Right lobe of liver (tissue), 6 donors: ENCODE data around the gene GPR158. TPM values are rescaled to one million over a fixed set of nuclear protein-coding genes. Genes with fewer than 3 reads are reported as not detected.
"Not testable (repeated sequence)": the region's sequence is repeated elsewhere in the genome, so short reads cannot be mapped to it uniquely, and the experiment has no call there.

ENCODE experiments used
- ATAC-seq, 4 donors: fragments of 200-7000 bp; cut with Tn5 transposase; one replicate each; pipeline ENCODE4 v1.9.1; 2020; ENCODE audit warnings: mild to moderate bottlenecking in 4 of 4, moderate library complexity in 4 of 4
- DNase-seq, 3 donors: peaks; one replicate each; pipeline ENCODE4 v3.0.0-alpha.2; 2020
- H3K27ac ChIP-seq, 3 donors: fragments of 200-600 bp; one replicate each; pipeline ENCODE4 v1.8.0; 2022
- H3K27me3 ChIP-seq, 2 donors: fragments of 200-600 bp; one replicate each; pipeline ENCODE4 v1.8.0; 2022
- H3K36me3 ChIP-seq, 4 donors: fragments of 200-600 bp; sonication (generic) in 1 of 4; one replicate each; pipeline versions ENCODE4 v1.5.1 to v1.8.0; 2017 to 2022; ENCODE audit warnings: control low read depth in 1 of 4
- H3K4me1 ChIP-seq, 4 donors: fragments of 200-600 bp; sonication (generic) in 1 of 4; one replicate each; pipeline versions ENCODE4 v1.5.1 to v1.8.0; 2017 to 2022; ENCODE audit warnings: control low read depth in 1 of 4
- H3K4me3 ChIP-seq, 3 donors: fragments of 200-600 bp; one replicate each; pipeline ENCODE4 v1.8.0; 2022
- H3K9me3 ChIP-seq, 4 donors: fragments of 200-600 bp; sonication (generic) in 1 of 4; one replicate each; pipeline versions ENCODE4 v1.5.1 to v1.8.0; 2017 to 2022; ENCODE audit warnings: control low read depth in 1 of 4
- POLR2A ChIP-seq: fragments of 450-650 bp; IDR thresholded peaks from one replicate; pipeline ENCODE4 v1.6.1; 2017; ENCODE audit warnings: antibody characterized with exemption, mild to moderate bottlenecking
- WGBS: methylation state at CpG from one replicate; pipeline ENCODE4 v1.1.6; 2018; ENCODE audit warnings: low coverage, low lambda C conversion rate; ENCODE audit not compliant: insufficient coverage; ENCODE audit errors: missing lambda C conversion rate; 5-methylcytosine and 5-hydroxymethylcytosine counted together
- intact Hi-C, 2 donors: fragments of 100-400 bp; cut with DNase I; formaldehyde crosslinking; loops; one replicate each; pipeline versions ENCODE4 v1.11.2 to v1.14.1; 2022
- total RNA-seq, 6 experiments: library from RNA; depleted of rRNA in 2 of 6; stranded (reverse); fragments of >200 nt in 2 of 6; fragmentation: NEBNext Ultra II Directional in 3 of 6; extraction: Animal tissue kit (Norgen Biotek cat#: 25700) in 3 of 6; gene quantifications; one replicate each; pipeline versions ENCODE4 v1.1.0 to v1.2.4, GENCODE V29; 2016 to 2023
- TF ChIP-seq, protein P1 (sequence below), 4 donors: fragments of 200-600 bp in 3 of 4; fragments of 450-650 bp in 1 of 4; IDR thresholded peaks; one replicate each; pipeline versions ENCODE4 v1.5.1 to v1.8.0; 2016 to 2022; ENCODE audit warnings: antibody characterized with exemption in 4 of 4, mild to moderate bottlenecking in 2 of 4
- donor health status: DM: no; HTN: yes; CAD: no.
- donor health status: DM: no; HTN: no; CAD: no.
- donor health status: DM: no; HTN: no; CAD: no.
- donor health status: DM: no; HTN: yes; CAD: no.
- donor health status: DM: no; HTN: yes; CAD: no.

The GPR158 gene
- total RNA-seq, 6 experiments from 2014 or later = 0.04 to 0.14 TPM; not detected in 4

GRCh38 chr10:25357269-25357668, 182.5 kb downstream of the GPR158 start:
- Histone ChIP-seq H3K4me1 (no peaks in the 10 kb centered on the region), H3K27ac (no peak overlapping the region), H3K4me3 (no peak overlapping the region), H3K36me3 (no peaks in the 10 kb centered on the region), H3K9me3 (no peaks in the 10 kb centered on the region), H3K27me3 (no peaks in the 10 kb centered on the region)
- TF ChIP-seq POLR2A = no peak
- TF ChIP-seq, protein P1, sequence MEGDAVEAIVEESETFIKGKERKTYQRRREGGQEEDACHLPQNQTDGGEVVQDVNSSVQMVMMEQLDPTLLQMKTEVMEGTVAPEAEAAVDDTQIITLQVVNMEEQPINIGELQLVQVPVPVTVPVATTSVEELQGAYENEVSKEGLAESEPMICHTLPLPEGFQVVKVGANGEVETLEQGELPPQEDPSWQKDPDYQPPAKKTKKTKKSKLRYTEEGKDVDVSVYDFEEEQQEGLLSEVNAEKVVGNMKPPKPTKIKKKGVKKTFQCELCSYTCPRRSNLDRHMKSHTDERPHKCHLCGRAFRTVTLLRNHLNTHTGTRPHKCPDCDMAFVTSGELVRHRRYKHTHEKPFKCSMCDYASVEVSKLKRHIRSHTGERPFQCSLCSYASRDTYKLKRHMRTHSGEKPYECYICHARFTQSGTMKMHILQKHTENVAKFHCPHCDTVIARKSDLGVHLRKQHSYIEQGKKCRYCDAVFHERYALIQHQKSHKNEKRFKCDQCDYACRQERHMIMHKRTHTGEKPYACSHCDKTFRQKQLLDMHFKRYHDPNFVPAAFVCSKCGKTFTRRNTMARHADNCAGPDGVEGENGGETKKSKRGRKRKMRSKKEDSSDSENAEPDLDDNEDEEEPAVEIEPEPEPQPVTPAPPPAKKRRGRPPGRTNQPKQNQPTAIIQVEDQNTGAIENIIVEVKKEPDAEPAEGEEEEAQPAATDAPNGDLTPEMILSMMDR (IDR thresholded peaks at IDR 0.05) = no peak
- intact Hi-C loops = no loop called here
- DNase-seq (no peak), ATAC-seq (no peak)
- 56% methylated on average over 3 of the region's 3 CpGs for WGBS

DNA sequence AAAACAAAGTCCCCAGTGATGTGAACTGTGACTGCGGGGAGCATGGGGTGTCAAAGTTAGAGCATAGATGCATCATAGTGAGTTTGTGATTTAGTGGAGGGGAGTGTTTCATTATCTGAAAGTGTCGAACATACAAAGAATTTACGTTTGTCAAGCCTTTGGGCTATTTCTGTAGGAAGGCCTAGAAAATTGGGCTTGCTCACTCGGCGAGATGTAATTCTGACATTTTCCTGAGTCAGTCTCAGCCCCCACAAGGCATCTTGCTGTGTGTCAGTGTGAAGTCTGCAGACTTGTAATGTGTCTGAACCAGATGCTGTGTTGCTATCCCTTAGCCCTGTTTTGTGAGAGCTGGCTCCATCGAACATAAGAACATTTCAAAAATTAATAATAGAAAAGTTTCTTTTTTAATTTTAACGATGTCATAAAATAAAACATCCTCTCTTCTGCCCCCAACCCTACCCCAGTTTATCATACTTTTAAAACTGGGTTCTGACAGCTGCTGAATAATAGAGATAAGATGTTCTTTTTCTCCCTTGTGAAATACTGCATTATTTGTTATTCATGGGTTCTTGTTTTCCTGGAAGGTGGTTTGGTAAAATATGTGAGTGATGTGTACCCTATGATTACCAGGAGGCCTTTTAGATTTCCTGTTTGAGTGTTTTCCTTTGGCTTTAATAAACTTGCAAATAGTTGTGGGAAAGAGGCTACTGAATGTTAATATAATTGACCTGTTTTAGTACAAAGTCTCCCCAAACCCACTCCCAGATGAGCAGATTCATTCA, 207.4 kb downstream of the GPR158 start:
- no peak for ATAC-seq
- H3K4me3 ChIP-seq = no peak overlapping the region
- no peak for DNase-seq
- no peaks in the 10 kb centered on the region for H3K36me3 ChIP-seq
- WGBS = 17% methylated on average over 7 of the region's 7 CpGs
- TF ChIP-seq, protein P1 (IDR thresholded peaks at IDR 0.05) = no peak
- no peak for TF ChIP-seq POLR2A
- no peaks in the 10 kb centered on the region for H3K9me3 ChIP-seq
- H3K27ac ChIP-seq = no peak overlapping the region
- no peaks in the 10 kb centered on the region for H3K27me3 ChIP-seq
- intact Hi-C loops = no loop called here
- H3K4me1 ChIP-seq = no peaks in the 10 kb centered on the region

DNA sequence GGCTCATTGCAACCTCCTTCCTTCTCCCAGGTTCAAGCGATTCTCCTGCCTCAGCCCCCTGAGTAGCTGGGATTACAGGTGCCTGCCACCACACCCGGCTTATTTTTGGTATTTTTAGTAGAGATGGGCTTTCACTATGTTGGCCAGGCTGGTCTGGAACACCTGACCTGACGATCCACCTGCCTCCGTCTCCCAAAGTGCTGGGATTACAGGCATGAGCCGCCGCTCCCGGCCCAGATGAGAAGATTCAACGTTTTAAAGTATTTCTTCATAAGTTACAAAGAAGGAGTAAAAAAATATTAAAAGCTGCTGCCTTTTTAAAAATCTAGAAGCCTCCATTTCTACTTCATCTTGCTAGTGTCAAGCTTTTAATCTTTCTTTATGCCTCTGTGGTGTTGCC, 208.1 kb downstream of the GPR158 start:
- DNase-seq, intact Hi-C loops, H3K36me3 ChIP-seq, H3K9me3 ChIP-seq, ATAC-seq, H3K4me1 ChIP-seq, H3K27me3 ChIP-seq, H3K4me3 ChIP-seq, H3K27ac ChIP-seq: not testable (repeated sequence)
- 50% methylated on average over 7 of the region's 8 CpGs for WGBS

- no peak overlapping the region for H3K4me3 ChIP-seq
- TF ChIP-seq POLR2A = no peak
- TF ChIP-seq, protein P1 (IDR thresholded peaks at IDR 0.05) = no peak
- no peaks in the 10 kb centered on the region for H3K36me3 ChIP-seq
- H3K4me1 ChIP-seq = no peaks in the 10 kb centered on the region
- no peak overlapping the region for H3K27ac ChIP-seq
- no peak for ATAC-seq
- no peak for DNase-seq
- H3K9me3 ChIP-seq = no peaks in the 10 kb centered on the region
- H3K27me3 ChIP-seq = no peaks in the 10 kb centered on the region
- intact Hi-C loops = no loop called here
Measured at GRCh38 chr10:25383686-25384085, 208.9 kb downstream of the GPR158 start.

- WGBS = 45% methylated on average over 3 of the region's 3 CpGs
- no peak overlapping the region for H3K27ac ChIP-seq
- no peaks in the 10 kb centered on the region for H3K4me1 ChIP-seq
- TF ChIP-seq, protein P1 (IDR thresholded peaks at IDR 0.05) = no peak
- TF ChIP-seq POLR2A = no peak
- H3K4me3 ChIP-seq = no peak overlapping the region
- H3K36me3 ChIP-seq = no peaks in the 10 kb centered on the region
- H3K27me3 ChIP-seq = no peaks in the 10 kb centered on the region
- H3K9me3 ChIP-seq = no peaks in the 10 kb centered on the region
- DNase-seq (no peak), ATAC-seq (no peak)
- intact Hi-C loops = no loop called here
Measured at GRCh38 chr10:25384618-25385017, 209.8 kb downstream of the GPR158 start.
